ENCODE data around the gene RHOBTB1.

GRCh38 chr10:60908896-60909295 lies 35.1 kb downstream of the RHOBTB1 start:
- TF ChIP-seq POLR2A (IDR thresholded peaks at IDR 0.05) (no peak), CTCF (IDR thresholded peaks at IDR 0.05 in 4 of 5, conservative IDR thresholded peaks at IDR 0.05 in 1 of 5) (no peak)
